Upper lobe of right lung (tissue), 1 donor: Measurements from ENCODE around the gene PAGR1. TPM values are rescaled to one million over a fixed set of nuclear protein-coding genes. Genes with fewer than 3 reads are reported as not detected.

Source experiments
- ATAC-seq: fragments of 200-7000 bp; cut with Tn5 transposase; one replicate; pipeline ENCODE4 v1.9.1; 2020; ENCODE audit warnings: mild to moderate bottlenecking, moderate library complexity
- DNase-seq: peaks from one replicate; pipeline ENCODE4 v3.0.0-alpha.2; 2020
- H3K27ac ChIP-seq: fragments of 200-600 bp; one replicate; pipeline ENCODE4 v1.8.0; 2022
- H3K27me3 ChIP-seq: fragments of 200-600 bp; one replicate; pipeline ENCODE4 v1.8.0; 2022; ENCODE audit warnings: mild to moderate bottlenecking
- H3K36me3 ChIP-seq: fragments of 200-600 bp; one replicate; pipeline ENCODE4 v1.8.0; 2022
- H3K4me1 ChIP-seq: fragments of 200-600 bp; one replicate; pipeline ENCODE4 v1.8.0; 2022
- H3K4me3 ChIP-seq: fragments of 200-600 bp; one replicate; pipeline ENCODE4 v1.8.0; 2022; ENCODE audit warnings: mild to moderate bottlenecking
- H3K9me3 ChIP-seq: fragments of 200-600 bp; one replicate; pipeline ENCODE4 v1.8.0; 2022
- CTCF ChIP-seq: fragments of 200-600 bp; IDR thresholded peaks from one replicate; pipeline ENCODE4 v1.8.0; 2022; ENCODE audit warnings: antibody characterized with exemption
- intact Hi-C: fragments of 100-400 bp; cut with DNase I; formaldehyde crosslinking; loops from one replicate; pipeline ENCODE4 v1.11.0; 2022
- total RNA-seq: library from RNA; stranded (reverse); fragmentation: NEBNext Ultra II Directional; extraction: Animal tissue kit (Norgen Biotek cat#: 25700); gene quantifications from one replicate; pipeline ENCODE4 v1.2.1, GENCODE V29; 2021
- donor health status: DM: no; HTN: yes; CAD: no; lungs with severe emphysema.

Gene PAGR1
- total RNA-seq, 1 donor from 2014 or later = 15.2 TPM

GRCh38 chr16:29804020-29804419 is 11.9 kb upstream of the PAGR1 start:
- Histone ChIP-seq H3K4me3 (peak overlapping the region; percentile 80), H3K27me3 (no peaks in the 10 kb centered on the region), H3K27ac (peak overlapping the region; percentile 98), H3K4me1 (peaks cover 21% of the 10 kb centered on the region), H3K36me3 (peaks cover 18% of the 10 kb centered on the region), H3K9me3 (no peaks in the 10 kb centered on the region)
- intact Hi-C loops = no loop called here
- no peak for DNase-seq
- ATAC-seq = no peak
- TF ChIP-seq CTCF = no peak

- ATAC-seq = peak; percentile 6
- DNase-seq = no peak
- TF ChIP-seq CTCF = no peak
These were observed 11.3 kb upstream of the PAGR1 start for GRCh38 chr16:29804455-29805231.

GRCh38 chr16:29805232-29806098 is 10.5 kb upstream of the PAGR1 start:
- intact Hi-C loops = no loop called here
- TF ChIP-seq CTCF = no peak
- H3K36me3 ChIP-seq = peaks cover 21% of the 10 kb centered on the region
- peak; percentile 88 for ATAC-seq
- peaks cover 33% of the 10 kb centered on the region for H3K4me1 ChIP-seq
- H3K9me3 ChIP-seq = no peaks in the 10 kb centered on the region
- H3K27ac ChIP-seq = peak overlapping the region; percentile 98
- peak; percentile 99 for DNase-seq
- peak overlapping the region; percentile 80 for H3K4me3 ChIP-seq
- H3K27me3 ChIP-seq = no peaks in the 10 kb centered on the region

More at GRCh38 chr16:29804455-29805231, 11.3 kb upstream of the PAGR1 start:
- H3K27ac ChIP-seq = peak overlapping the region; percentile 98
- H3K27me3 ChIP-seq = no peaks in the 10 kb centered on the region
- peaks cover 27% of the 10 kb centered on the region for H3K4me1 ChIP-seq
- H3K4me3 ChIP-seq = peak overlapping the region; percentile 80
- H3K9me3 ChIP-seq = no peaks in the 10 kb centered on the region
- intact Hi-C loops = no loop called here
- H3K36me3 ChIP-seq = peaks cover 18% of the 10 kb centered on the region

GRCh38 chr16:29806099-29806579 is 9.8 kb upstream of the PAGR1 start, which contains the start of gene MAZ:
Gene MAZ (plus strand): TSS chr16:29806529. CDS start chr16:29806702, 173 bp downstream.
- intact Hi-C loops = no loop called here
- DNase-seq = no peak

More at GRCh38 chr16:29806099-29806579, 9.8 kb upstream of the PAGR1 start, which contains the start of gene MAZ:
- H3K27ac ChIP-seq = peak within 1 kb of the TSS; percentile 98
- H3K27me3 ChIP-seq = no peaks in the 10 kb centered on the region
- TF ChIP-seq CTCF = no peak
- peaks cover 21% of the 10 kb centered on the region for H3K36me3 ChIP-seq
- H3K4me3 ChIP-seq = peak within 1 kb of the TSS; percentile 80
- H3K9me3 ChIP-seq = no peaks in the 10 kb centered on the region
- peaks cover 39% of the 10 kb centered on the region for H3K4me1 ChIP-seq
- peak; percentile 16 for ATAC-seq
